HG02884 (cell line): ENCODE results near the gene MPZL3.
A peak's percentile ranks its signal among the peaks of the same experiment; 100 is the strongest.

Source experiments
- ATAC-seq: cut with Tn5 transposase; IDR thresholded peaks from one replicate; pipeline ENCODE4 v1.9.1; 2021; ENCODE audit warnings: mild to moderate bottlenecking, moderate library complexity; ENCODE audit not compliant: unreplicated experiment

MPZL3 gene

DNA sequence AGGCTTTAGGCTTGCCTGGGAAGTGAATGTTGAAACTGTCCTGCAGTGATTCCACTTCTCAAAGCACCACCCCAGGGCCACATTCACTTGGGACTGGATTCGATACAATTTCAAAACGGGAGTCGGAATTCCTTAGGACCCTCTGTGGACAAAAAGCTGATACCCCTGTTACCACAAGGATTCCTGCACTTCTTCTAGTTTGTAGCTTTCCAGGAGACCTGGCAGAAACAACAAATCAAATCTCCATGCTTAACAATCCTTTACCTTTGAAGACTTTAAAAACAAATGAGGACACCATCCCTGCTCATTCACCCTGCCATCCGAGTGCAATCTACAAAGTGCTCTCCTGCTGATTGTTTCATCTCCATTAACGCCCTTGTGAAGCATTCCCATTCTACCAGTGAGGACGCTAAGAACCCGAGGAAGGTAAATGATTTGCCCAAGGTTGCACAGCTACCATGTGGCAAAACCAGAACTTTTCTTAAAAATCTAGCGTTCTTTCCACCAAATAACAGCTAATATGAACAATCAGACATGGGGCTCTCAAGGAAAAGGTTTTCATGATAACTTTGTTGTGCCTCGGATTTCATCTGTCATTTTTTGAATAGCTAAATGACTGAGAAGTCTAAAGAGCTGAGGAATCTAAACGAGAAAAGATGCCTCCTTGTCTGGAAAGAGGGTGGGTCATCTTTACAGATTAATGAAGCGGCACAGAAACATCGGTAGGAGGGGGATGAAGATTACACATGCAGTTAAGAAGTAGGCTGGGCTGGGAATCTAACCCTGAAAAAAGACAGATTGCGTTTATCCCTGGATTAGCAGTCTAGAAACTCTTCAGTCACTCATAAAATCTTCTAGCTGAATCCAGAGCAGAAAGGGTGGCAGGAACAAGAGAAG is 12.7 kb upstream of the MPZL3 start:
- ATAC-seq: no peak

- ATAC-seq: no peak
Observed at GRCh38 chr11:118263695-118264568, 11.8 kb upstream of the MPZL3 start, which contains the start of gene MPZL2. MPZL2 (minus strand) TSS chr11:118264297; CDS start chr11:118264153, 144 bp downstream.

DNA sequence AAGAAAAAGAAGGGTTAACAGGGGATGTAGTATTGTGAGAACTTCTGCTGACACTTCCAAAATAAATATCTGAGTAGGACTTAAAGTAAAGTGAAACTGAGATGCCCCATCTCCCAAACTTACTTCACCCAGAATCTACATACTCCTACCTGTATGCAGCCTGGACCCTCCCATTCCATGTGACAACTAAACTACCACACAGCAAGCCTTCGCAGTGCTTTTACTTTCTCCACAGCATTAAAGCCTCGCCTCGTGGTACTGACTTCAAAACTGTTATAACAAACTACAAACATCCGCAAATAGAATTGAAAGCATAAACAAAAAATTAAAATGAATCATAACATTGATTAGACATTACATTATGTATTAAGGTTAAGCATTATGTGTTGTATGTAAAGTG is 10.9 kb upstream of the MPZL3 start:
- no peak for ATAC-seq

DNA sequence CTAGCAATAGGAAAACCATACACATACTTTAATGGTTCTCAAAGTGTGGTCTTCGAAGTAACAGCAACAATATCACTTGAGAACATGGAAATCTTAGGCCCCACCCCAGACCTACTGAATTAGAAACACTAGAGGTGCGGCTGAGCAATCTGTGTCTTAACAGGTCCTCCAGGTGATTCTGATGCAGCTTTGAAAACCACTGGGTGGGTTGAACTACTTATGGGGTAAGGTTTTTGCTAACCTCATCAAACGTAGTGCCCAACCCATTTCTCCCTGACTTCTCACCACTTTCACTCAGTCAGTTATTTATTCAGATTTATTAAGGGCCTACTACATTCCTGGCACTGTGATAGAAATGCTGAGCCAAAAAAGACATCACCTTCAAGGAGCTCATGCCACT is 8.2 kb upstream of the MPZL3 start:
- no peak for ATAC-seq

- no peak for ATAC-seq
Observed at GRCh38 chr11:118259138-118259537, 7.0 kb upstream of the MPZL3 start.

- no peak for ATAC-seq
Observed at GRCh38 chr11:118258410-118258809, 6.2 kb upstream of the MPZL3 start.

- ATAC-seq: no peak
Observed at GRCh38 chr11:118252688-118253087, 523 bp upstream of the MPZL3 start.

GRCh38 chr11:118247041-118247440 is 5.1 kb downstream of the MPZL3 start:
- ATAC-seq: no peak

GRCh38 chr11:118245936-118246562 is 6.1 kb downstream of the MPZL3 start:
- no peak for ATAC-seq

DNA sequence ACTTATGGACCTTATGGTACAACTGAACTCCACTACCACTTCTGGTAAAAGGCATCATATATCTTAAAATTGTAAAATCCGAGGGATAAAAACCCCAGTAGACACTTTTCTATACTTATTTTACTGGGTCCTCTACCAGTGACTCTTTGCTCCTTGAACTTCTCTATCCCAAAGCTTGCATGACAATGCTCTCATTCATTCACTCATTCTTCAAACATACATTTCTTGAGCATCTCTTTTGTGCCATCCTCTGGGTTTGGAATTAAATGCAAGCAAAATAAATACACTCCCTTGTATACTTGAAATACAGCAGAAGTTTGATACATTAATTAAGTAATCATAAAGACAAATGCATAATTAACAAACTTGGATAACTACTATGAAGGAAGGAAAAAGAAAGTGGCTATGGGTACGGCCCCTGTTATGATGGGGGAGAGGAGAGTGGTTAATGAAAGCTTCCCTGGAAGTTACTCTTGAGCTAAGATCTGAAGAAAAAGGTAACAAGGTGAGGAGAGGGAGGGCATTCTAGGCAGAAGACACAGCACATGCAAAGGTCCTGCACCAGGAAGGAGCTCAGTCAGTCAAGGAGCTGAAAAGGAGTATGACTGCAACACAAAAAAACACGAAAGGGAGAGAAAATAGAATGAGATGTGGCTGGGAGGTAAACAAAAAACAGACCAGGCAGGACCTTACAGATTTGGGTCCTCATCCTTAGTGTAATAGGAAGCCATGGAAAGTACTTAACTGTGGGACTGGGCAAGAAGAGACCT is 8.0 kb downstream of the MPZL3 start:
- no peak for ATAC-seq

DNA sequence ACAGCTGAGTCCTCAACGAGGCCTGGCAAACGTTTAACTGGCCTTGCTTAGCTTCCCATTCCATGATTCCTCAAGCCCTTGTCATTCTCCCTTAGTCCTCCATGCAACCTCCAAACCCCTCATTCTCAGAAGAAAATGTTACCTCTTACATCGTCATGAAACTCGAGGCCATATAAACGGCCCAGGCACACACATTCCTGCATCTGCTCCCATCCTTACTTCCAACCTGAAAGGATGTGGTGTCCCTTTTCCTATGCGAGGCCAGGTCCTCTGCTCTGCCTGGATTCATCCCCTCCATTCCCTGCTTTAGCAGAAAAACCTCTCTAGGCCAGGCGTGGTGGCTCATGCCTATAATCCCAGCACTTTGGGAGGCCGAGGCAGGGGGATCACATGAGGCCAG is 9.0 kb downstream of the MPZL3 start:
- ATAC-seq: no peak

GRCh38 chr11:118241764-118242098 is 10.4 kb downstream of the MPZL3 start:
- no peak for ATAC-seq

DNA sequence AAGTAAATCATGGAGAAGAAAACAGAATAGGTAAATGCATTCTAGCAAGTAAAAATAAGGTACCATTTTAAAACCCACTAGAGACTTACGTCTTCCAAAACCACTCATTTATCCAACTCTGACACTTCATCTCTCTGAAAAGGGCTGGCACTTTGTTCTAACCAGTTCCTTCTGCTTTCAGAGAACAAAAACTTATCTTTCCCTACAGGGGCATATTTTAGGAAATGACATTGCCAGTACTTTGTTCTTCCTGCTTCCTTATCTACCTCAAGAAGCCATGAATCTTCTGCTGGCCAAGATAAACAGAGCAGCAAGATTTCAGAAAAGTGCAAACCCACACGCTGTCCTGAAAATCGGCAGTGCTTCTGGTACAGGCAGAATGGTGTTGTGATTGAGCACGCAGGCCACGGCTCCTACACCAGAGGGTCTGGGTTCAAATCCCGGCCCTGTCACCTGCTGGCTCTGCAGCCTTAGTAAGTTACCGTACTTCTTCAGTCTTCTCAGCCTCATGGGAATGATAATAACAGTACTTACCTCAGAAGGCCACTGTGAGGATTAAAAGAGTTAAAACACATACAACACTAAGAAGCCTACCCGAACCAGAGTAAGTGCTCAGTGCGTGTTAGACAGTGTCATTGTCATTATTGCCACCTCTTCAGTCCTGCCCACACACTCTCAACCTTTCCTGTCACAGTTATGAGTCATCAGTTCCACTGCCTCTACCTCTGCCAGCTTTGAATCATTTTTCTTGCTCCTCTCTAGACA is 11.0 kb downstream of the MPZL3 start:
- peak; percentile 77 for ATAC-seq

DNA sequence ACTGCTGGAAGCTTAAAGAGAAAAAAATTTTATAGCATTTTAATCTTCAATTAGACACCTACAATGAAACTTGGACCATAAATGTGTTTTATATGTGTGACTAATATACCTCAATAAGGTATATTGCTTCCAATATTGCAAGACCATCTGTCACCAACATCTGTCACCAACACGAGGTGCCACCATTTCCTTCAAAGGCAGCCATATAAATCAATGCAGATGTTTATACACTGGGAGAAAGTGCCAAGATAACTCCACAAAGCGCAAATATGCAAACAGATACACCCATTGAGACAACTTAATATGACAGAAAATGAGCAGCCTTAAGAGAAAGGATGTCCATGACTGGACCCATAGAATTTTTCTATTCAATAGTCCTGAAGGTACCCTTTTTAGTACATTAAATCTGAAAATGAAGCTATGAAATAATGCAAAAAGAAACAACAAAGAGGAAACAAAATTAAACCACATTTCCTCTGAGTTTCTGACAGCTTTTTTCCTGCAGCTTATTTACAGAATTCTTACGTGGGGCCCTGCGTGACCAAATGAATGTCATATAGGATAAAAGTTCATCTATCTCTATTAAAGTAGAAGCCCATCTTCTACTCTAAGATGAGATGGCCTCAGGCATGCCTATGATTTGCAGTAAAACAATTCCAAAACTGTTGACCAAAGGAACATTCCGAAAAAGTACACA is 12.5 kb downstream of the MPZL3 start:
- no peak for ATAC-seq

GRCh38 chr11:118238929-118239328 is 13.2 kb downstream of the MPZL3 start:
- ATAC-seq: no peak

GRCh38 chr11:118238421-118238820 is 13.7 kb downstream of the MPZL3 start:
- ATAC-seq: no peak

GRCh38 chr11:118236170-118236569 is 16.0 kb downstream of the MPZL3 start:
- no peak for ATAC-seq

DNA sequence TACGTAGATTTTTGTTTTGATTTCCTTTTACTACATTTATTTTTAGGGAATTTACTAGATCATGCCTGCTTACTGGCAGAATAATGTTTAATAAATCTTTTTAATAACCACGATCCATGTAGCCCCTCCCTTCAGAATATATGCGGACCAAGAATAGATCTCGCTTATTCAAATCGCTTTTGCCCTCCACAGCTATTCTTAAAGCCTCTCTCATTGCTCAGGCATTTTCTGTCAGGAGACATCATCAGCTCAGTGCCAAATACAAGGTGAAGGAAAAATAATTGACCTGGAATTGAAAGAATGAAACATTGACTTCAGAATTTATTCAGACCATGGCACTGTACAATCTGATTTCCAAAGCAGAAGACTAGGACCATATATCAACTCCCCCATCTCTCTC is 17.3 kb downstream of the MPZL3 start:
- ATAC-seq: no peak

- ATAC-seq: no peak
Observed at GRCh38 chr11:118233850-118234249, 18.3 kb downstream of the MPZL3 start.
